SK-N-SH (cell line): Measurements from ENCODE around the gene SPOUT1. TPM values are rescaled to one million over a fixed set of nuclear protein-coding genes. Genes with fewer than 3 reads are reported as not detected.
"Not testable (repeated sequence)": the region's sequence is repeated elsewhere in the genome, so short reads cannot be mapped to it uniquely, and the experiment has no call there.

Experiments
- CTCF ChIA-PET: fragments of 300-600, 350-600 bp; formaldehyde crosslinking; extraction: SDS; loops from one replicate; lab custom pipeline; 2021; lab: Yijun Ruan, JAX
- POLR2A ChIA-PET: fragments of 350-600 bp; sonication (Branson Sonifier 250); formaldehyde crosslinking; extraction: SDS; loops from one replicate; lab custom pipeline; 2020; ENCODE audit warnings: antibody characterized with exemption, inconsistent platforms; lab: Yijun Ruan, JAX
- DNase-seq: peaks from one replicate; pipeline ENCODE4 v3.0.0; 2012
- H2AFZ ChIP-seq: fragments of 200-600 bp; sonication (generic); 2 replicates; pipeline ENCODE4 v1.8.1; 2016; ENCODE audit warnings: antibody characterized with exemption, mild to moderate bottlenecking, low read depth
- H3F3A ChIP-seq: fragments of 200-600 bp; sonication (generic); replicated peaks from 2 replicates; pipeline ENCODE3; 2016; ENCODE audit warnings: antibody characterized with exemption, mild to moderate bottlenecking; ENCODE audit not compliant: insufficient read depth
- H3K27ac ChIP-seq, 2 experiments: fragments of 200-500 bp in 1 of 2; fragments of 200-600 bp in 1 of 2; sonication (Bioruptor generic) in 1 of 2; sonication (generic), shearing (Covaris generic) in 1 of 2; 2 replicates each; pipeline versions ENCODE4 v1.5.1 to v1.6.1; 2014 to 2016; ENCODE audit warnings: low read depth in 2 of 2, inconsistent platforms in 1 of 2, low read length in 1 of 2, mild to moderate bottlenecking in 1 of 2, mixed read lengths in 1 of 2
- H3K27me3 ChIP-seq: fragments of 200-600 bp; sonication (generic), shearing (Covaris generic); 2 replicates; pipeline ENCODE4 v1.6.1; 2016; ENCODE audit warnings: mixed run types; ENCODE audit not compliant: insufficient read depth
- H3K36me3 ChIP-seq, 2 experiments: fragments of 200-500 bp in 1 of 2; fragments of 200-600 bp in 1 of 2; sonication (Bioruptor generic) in 1 of 2; sonication (generic) in 1 of 2; replicated peaks in 1 of 2; 2 replicates each; pipeline versions ENCODE3 to v1.5.1; 2014 to 2016; ENCODE audit warnings: low read length in 1 of 2, mild to moderate bottlenecking in 1 of 2; ENCODE audit not compliant: insufficient read depth in 2 of 2, control insufficient read depth in 1 of 2
- H3K4me1 ChIP-seq, 2 experiments: fragments of 200-500 bp in 1 of 2; fragments of 200-600 bp in 1 of 2; sonication (Bioruptor generic) in 1 of 2; sonication (generic), shearing (Covaris generic) in 1 of 2; 2 replicates each; pipeline versions ENCODE4 v1.5.1 to v1.6.1; 2014 to 2016; ENCODE audit warnings: low read depth in 1 of 2, low read length in 1 of 2, mixed run types in 1 of 2; ENCODE audit not compliant: insufficient read depth in 2 of 2, control insufficient read depth in 1 of 2
- H3K4me2 ChIP-seq: fragments of 200-600 bp; sonication (generic), shearing (Covaris generic); 2 replicates; pipeline ENCODE4 v1.6.1; 2017; ENCODE audit warnings: mixed run types
- H3K4me3 ChIP-seq, 2 experiments: fragments of 200-500 bp in 1 of 2; fragments of 200-600 bp in 1 of 2; sonication (Bioruptor generic) in 1 of 2; sonication (generic), shearing (Covaris generic) in 1 of 2; 2 replicates each; pipeline versions ENCODE4 v1.5.1 to v1.8.1; 2014 to 2016; ENCODE audit warnings: low read depth in 2 of 2, inconsistent platforms in 1 of 2, low read length in 1 of 2, mild to moderate bottlenecking in 1 of 2, mixed read lengths in 1 of 2, moderate library complexity in 1 of 2
- H3K79me2 ChIP-seq: fragments of 200-600 bp; sonication (generic); 2 replicates; pipeline ENCODE4 v1.8.1; 2017; ENCODE audit warnings: mild to moderate bottlenecking; ENCODE audit not compliant: insufficient read depth
- H3K9ac ChIP-seq: fragments of 200-600 bp; sonication (generic); 2 replicates; pipeline ENCODE4 v1.6.1; 2017; ENCODE audit warnings: mixed run types
- H3K9me2 ChIP-seq: fragments of 200-600 bp; sonication (generic); 2 replicates; pipeline ENCODE4 v1.6.1; 2017; ENCODE audit warnings: mixed run types
- H3K9me3 ChIP-seq: fragments of 200-600 bp; sonication (generic); 2 replicates; pipeline ENCODE4 v1.6.1; 2017; ENCODE audit warnings: mixed run types, mild to moderate bottlenecking, moderate library complexity
- H4K20me1 ChIP-seq: fragments of 200-600 bp; sonication (generic); 2 replicates; pipeline ENCODE4 v1.6.1; 2017; ENCODE audit warnings: mild to moderate bottlenecking, mixed run types; ENCODE audit not compliant: insufficient read depth
- CHD2 ChIP-seq: fragments of 150-350 bp; IDR thresholded peaks from 2 replicates; pipeline ENCODE4 v1.6.1; 2018; ENCODE audit warnings: low read length; ENCODE audit not compliant: partially characterized antibody
- CTCF ChIP-seq: fragments of 200-600 bp; sonication (generic); IDR thresholded peaks from 2 replicates; pipeline ENCODE4 v1.6.1; 2017; ENCODE audit warnings: antibody characterized with exemption, mild to moderate bottlenecking, moderate library complexity
- FOSL2 ChIP-seq: IDR thresholded peaks from 2 replicates; pipeline ENCODE4 v1.4.0; 2012; ENCODE audit warnings: low read depth, mild to moderate bottlenecking, moderate library complexity, borderline replicate concordance
- FOXM1 ChIP-seq: IDR thresholded peaks from 2 replicates; pipeline ENCODE4 v1.4.0; 2012; ENCODE audit warnings: low read depth, mild to moderate bottlenecking
- JUND ChIP-seq: IDR thresholded peaks from 2 replicates; pipeline ENCODE4 v1.4.0; 2012
- MEF2A ChIP-seq: IDR thresholded peaks from 2 replicates; pipeline ENCODE4 v1.4.0; 2012; ENCODE audit warnings: low read depth, borderline replicate concordance
- MXI1 ChIP-seq: IDR thresholded peaks from 2 replicates; pipeline ENCODE4 v1.6.1; 2012; ENCODE audit warnings: mild to moderate bottlenecking, low read depth, low read length, improper control_type of control experiment
- NFIC ChIP-seq: IDR thresholded peaks from 2 replicates; pipeline ENCODE4 v1.4.0; 2012; ENCODE audit warnings: borderline replicate concordance
- NRF1 ChIP-seq: IDR thresholded peaks from 2 replicates; pipeline ENCODE4 v1.6.1; 2012; ENCODE audit warnings: low read depth, mild to moderate bottlenecking, low read length
- RXRA ChIP-seq: IDR thresholded peaks from 2 replicates; pipeline ENCODE4 v1.4.0; 2012; ENCODE audit warnings: low read depth, mild to moderate bottlenecking, borderline replicate concordance
- TEAD4 ChIP-seq: IDR thresholded peaks from 2 replicates; pipeline ENCODE4 v1.4.0; 2012; ENCODE audit warnings: mild to moderate bottlenecking, borderline replicate concordance; ENCODE audit not compliant: insufficient read depth
- YY1 ChIP-seq: IDR thresholded peaks from 2 replicates; pipeline ENCODE4 v1.4.0; 2012; ENCODE audit warnings: low read depth, mild to moderate bottlenecking
- WGBS: methylation state at CpG from one replicate; pipeline ENCODE4 v1.1.6; 2017; ENCODE audit warnings: low lambda C conversion rate; 5-methylcytosine and 5-hydroxymethylcytosine counted together
- polyA plus RNA-seq, 3 experiments: library from polyadenylated mRNA; depleted of rRNA; stranded (reverse); fragments of >200 nt; gene quantifications; 2 replicates each; pipeline ENCODE4 v1.2.3, GENCODE V29; 2012
- TF ChIP-seq, protein P1 (sequence below): IDR thresholded peaks from 2 replicates; pipeline ENCODE4 v1.4.0; 2012; ENCODE audit warnings: low read depth
- TF ChIP-seq, protein P2 (sequence below): IDR thresholded peaks from 2 replicates; pipeline ENCODE4; 2012
- TF ChIP-seq, protein P3 (sequence below): IDR thresholded peaks from 2 replicates; pipeline ENCODE4 v1.4.0; 2012; ENCODE audit warnings: low read depth, borderline replicate concordance

Gene SPOUT1
- polyA plus RNA-seq, 1 of the 3 experiments (the other 2 are of a cell fraction), result 44.2 TPM

DNA sequence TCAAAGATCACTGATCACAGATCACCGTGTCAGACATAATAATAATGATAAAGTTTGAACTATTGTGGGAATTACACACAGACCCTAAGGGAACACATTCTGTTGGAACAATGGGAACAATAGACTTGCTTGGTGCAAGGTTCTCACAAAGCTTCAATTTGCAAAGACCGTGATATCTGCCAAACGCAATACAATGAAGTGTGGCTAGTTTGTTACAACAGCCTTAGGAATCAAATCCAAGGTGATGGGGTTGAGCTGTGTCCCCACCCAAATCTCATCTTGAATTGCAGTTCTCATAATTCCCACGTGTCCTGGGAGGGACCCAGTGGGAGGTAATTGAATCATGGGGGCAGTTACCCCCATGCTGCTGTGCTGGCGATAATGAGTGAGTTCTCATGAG lies 31.3 kb upstream of the SPOUT1 start:
- no peaks in the 10 kb centered on the region for H3K27me3 ChIP-seq
- ChIA-PET CTCF (interaction anchor here (0.9 to 6.0 kb wide), 5 partner anchors 8 to 67 kb away, joined by 3 to 50 read pairs (median 34); partner anchors contain the start of genes KYAT1 and LRRC8A), POLR2A (no interaction called here)

DNA sequence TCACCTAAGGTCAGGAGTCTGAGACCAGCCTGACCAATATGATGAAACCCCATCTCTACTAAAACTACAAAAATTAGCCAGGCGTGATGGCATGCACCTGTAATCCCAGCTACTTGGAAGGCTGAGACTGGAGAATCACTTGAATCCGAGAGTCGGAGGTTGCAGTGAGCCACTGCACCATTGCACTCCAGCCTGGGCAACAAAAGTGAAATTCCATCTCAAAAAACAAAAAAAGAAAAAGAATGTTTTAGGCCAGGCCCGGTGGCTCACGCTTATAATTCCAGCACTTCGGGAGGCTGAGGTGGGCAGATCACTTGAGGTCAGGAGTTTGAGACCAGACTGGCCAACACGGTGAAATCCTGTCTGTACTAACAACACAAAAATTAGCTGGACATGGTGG lies 28.9 kb upstream of the SPOUT1 start:
- H3K9me2 ChIP-seq, DNase-seq, H3K9ac ChIP-seq, POLR2A ChIA-PET, H3K36me3 ChIP-seq, H3K27ac ChIP-seq, H3K4me3 ChIP-seq, H2AFZ ChIP-seq, H3K4me1 ChIP-seq, H4K20me1 ChIP-seq, H3K4me2 ChIP-seq, H3K27me3 ChIP-seq, H3F3A ChIP-seq, H3K79me2 ChIP-seq, H3K9me3 ChIP-seq: not testable (repeated sequence)
- CTCF ChIA-PET, result interaction anchor here (2.8 kb wide), 1 partner anchor 70 kb away, joined by 10 read pairs; no protein-coding TSS in a partner anchor
- WGBS, result 95% methylated on average over 7 of the region's 7 CpGs

More for the DNA sequence above, 31.3 kb upstream of the SPOUT1 start:
- no peak overlapping the region for H3K4me2 ChIP-seq
- H2AFZ ChIP-seq, result no peak overlapping the region
- no peak overlapping the region for H3K9ac ChIP-seq
- H3K4me1 ChIP-seq, result no peaks in the 10 kb centered on the region; a peak in 1 of 4 replicates
- H3K9me3 ChIP-seq, result no peaks in the 10 kb centered on the region
- H4K20me1 ChIP-seq, result no peaks in the 10 kb centered on the region
- WGBS, result 91% methylated on average over 5 of the region's 5 CpGs
- no peaks in the 10 kb centered on the region for H3K9me2 ChIP-seq
- TF ChIP-seq, protein P1, sequence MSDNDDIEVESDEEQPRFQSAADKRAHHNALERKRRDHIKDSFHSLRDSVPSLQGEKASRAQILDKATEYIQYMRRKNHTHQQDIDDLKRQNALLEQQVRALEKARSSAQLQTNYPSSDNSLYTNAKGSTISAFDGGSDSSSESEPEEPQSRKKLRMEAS, result no peak
- TF ChIP-seq FOXM1 (no peak), MEF2A (no peak), JUND (no peak), RXRA (no peak), CHD2 (no peak), NRF1 (no peak), TEAD4 (no peak), NFIC (no peak), CTCF (no peak), FOSL2 (no peak), MXI1 (no peak), YY1 (no peak)
- TF ChIP-seq, protein P2, sequence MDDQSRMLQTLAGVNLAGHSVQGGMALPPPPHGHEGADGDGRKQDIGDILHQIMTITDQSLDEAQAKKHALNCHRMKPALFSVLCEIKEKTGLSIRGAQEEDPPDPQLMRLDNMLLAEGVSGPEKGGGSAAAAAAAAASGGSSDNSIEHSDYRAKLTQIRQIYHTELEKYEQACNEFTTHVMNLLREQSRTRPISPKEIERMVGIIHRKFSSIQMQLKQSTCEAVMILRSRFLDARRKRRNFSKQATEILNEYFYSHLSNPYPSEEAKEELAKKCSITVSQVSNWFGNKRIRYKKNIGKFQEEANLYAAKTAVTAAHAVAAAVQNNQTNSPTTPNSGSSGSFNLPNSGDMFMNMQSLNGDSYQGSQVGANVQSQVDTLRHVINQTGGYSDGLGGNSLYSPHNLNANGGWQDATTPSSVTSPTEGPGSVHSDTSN, result no peak
- TF ChIP-seq, protein P3, sequence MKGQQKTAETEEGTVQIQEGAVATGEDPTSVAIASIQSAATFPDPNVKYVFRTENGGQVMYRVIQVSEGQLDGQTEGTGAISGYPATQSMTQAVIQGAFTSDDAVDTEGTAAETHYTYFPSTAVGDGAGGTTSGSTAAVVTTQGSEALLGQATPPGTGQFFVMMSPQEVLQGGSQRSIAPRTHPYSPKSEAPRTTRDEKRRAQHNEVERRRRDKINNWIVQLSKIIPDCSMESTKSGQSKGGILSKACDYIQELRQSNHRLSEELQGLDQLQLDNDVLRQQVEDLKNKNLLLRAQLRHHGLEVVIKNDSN, result no peak
- H3K36me3 ChIP-seq, result no peaks in the 10 kb centered on the region
- H3F3A ChIP-seq, result no peaks in the 10 kb centered on the region
- H3K79me2 ChIP-seq, result peaks cover 4% of the 10 kb centered on the region; the same call in 1 of the 2 replicates
- no peak overlapping the region for H3K4me3 ChIP-seq
- H3K27ac ChIP-seq, result no peak overlapping the region
- DNase-seq, result no peak
